HK-2 (cell line): ENCODE results near the gene KCTD21.
A peak's percentile ranks its signal among the peaks of the same experiment; 100 is the strongest.
"Not testable (repeated sequence)": the region's sequence is repeated elsewhere in the genome, so short reads cannot be mapped to it uniquely, and the experiment has no call there.

Experiments used
- DNase-seq: peaks from one replicate; pipeline ENCODE4 v3.0.0-alpha.2; 2018; ENCODE audit not compliant: unreplicated experiment

Gene KCTD21

GRCh38 chr11:78188286-78189173 is at the start of gene KCTD21, which contains the start of gene USP35:
TSS of gene KCTD21 (minus strand) at chr11:78188626. CDS start at chr11:78174554, 14,072 bp downstream.
TSS of gene USP35 (plus strand) at chr11:78188919. CDS start at chr11:78196246, 7,327 bp downstream.
- peak; percentile 93 for DNase-seq

- no peak for DNase-seq
These were observed 49.0 kb upstream of the KCTD21 start for GRCh38 chr11:78237293-78238046.

GRCh38 chr11:78234006-78234405 is 45.6 kb upstream of the KCTD21 start:
- DNase-seq: no peak

GRCh38 chr11:78233046-78233445 is 44.6 kb upstream of the KCTD21 start:
- DNase-seq: not testable (repeated sequence)

- no peak for DNase-seq
These were observed 43.6 kb upstream of the KCTD21 start for GRCh38 chr11:78231962-78232501.

- DNase-seq: no peak
These were observed 41.9 kb upstream of the KCTD21 start for GRCh38 chr11:78230161-78230877.

- DNase-seq: no peak
These were observed 40.7 kb upstream of the KCTD21 start for GRCh38 chr11:78229106-78229505.

GRCh38 chr11:78228467-78228866 is 40.0 kb upstream of the KCTD21 start:
- no peak for DNase-seq

GRCh38 chr11:78227921-78228320 is 39.5 kb upstream of the KCTD21 start:
- DNase-seq: no peak

- DNase-seq: no peak
These were observed 38.6 kb upstream of the KCTD21 start for GRCh38 chr11:78226684-78227680.

GRCh38 chr11:78224906-78225420 is 36.5 kb upstream of the KCTD21 start:
- DNase-seq: no peak

GRCh38 chr11:78224506-78224905 is 36.1 kb upstream of the KCTD21 start:
- DNase-seq: no peak

- DNase-seq: no peak
These were observed 35.0 kb upstream of the KCTD21 start for GRCh38 chr11:78223320-78223954.

- not testable (repeated sequence) for DNase-seq
These were observed 34.3 kb upstream of the KCTD21 start for GRCh38 chr11:78222726-78223125.

- DNase-seq: no peak
These were observed 33.2 kb upstream of the KCTD21 start for GRCh38 chr11:78221396-78222315.

- no peak for DNase-seq
These were observed 32.1 kb upstream of the KCTD21 start for GRCh38 chr11:78220218-78221157.

GRCh38 chr11:78219493-78220217 is 31.2 kb upstream of the KCTD21 start:
- DNase-seq: no peak
